GM19035 (cell line): ENCODE data around the gene SETMAR.

Source experiments
- ATAC-seq: cut with Tn5 transposase; IDR thresholded peaks from one replicate; pipeline ENCODE4 v1.9.1; 2021; ENCODE audit not compliant: unreplicated experiment

The SETMAR gene

DNA sequence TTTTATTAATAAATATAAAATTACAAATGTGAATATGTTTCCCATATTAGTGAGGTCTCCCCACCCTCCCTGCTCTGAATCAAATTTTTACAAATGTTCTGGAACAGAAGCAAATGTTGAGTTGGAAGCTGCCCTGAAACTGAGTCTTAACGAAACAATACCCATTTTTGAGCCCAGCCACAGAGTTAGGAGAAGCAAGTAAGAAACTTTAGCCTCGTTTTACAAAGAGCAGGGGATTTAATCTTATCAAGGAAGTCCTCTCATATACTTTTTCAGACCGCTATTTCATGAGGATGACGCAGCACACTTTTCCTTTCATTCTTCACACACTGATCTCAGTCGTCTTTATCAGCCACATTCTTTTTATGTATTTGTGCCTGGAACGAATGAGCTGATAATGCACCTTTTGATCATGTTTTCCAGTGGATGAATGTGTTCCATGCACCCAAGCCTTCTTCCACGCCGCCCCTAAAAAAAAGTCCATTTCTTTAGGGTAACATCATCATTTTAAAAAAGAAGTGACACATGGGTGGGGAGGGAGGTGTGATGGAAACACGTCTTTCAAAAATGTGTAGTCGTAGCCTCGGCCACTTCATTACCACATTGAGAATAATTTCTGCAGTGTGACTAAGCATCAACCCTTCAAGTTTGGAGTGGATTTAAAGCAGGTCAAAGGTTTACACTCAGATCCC, 48.1 kb downstream of the SETMAR start:
- peak; percentile 34 for ATAC-seq

- no peak for ATAC-seq
Measured at GRCh38 chr3:4351872-4352271, 48.7 kb downstream of the SETMAR start.

DNA sequence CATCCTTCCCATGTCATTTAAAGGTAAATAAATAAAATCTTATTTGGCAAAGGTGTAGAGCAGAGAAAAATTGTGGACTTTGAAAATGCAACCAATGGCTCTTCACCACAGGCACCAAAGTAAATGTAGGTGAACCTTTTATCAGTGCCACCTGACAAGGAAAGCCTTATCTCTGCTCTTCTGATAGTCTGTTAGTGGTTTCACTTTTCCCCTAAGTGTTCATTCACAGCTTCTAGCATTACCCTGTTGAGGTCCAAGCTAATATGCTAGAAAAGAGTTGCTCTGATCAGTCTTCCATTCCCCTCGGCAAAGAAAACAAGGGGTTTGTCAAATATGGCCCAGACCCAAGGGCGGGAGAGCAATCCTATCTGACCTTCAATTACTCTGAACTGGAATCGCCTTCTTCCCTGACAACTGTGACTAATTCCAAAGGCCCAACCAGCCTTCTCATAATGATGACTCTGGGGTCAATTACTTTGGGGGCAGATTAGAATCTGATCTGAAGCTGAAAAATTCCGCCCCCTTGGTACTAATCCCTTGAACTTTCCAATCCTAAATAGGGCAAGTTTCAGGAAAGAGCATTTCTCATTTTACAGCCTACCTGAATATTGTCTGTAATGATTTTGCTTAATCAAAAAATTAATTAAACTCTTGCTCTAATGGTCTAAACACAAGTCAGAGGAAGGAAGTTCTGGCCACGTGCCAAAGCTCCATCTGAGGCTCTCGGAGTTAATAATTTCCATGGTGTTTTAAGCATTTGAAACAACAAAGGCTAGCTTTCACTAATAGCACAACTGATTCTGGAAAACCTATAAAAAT, 52.4 kb downstream of the SETMAR start:
- no peak for ATAC-seq

- ATAC-seq, result no peak
Measured at GRCh38 chr3:4356220-4356540, 53.0 kb downstream of the SETMAR start.

- no peak for ATAC-seq
Measured at GRCh38 chr3:4356546-4357410, 53.6 kb downstream of the SETMAR start.

- no peak for ATAC-seq
Measured at GRCh38 chr3:4358273-4358672, 55.1 kb downstream of the SETMAR start.

DNA sequence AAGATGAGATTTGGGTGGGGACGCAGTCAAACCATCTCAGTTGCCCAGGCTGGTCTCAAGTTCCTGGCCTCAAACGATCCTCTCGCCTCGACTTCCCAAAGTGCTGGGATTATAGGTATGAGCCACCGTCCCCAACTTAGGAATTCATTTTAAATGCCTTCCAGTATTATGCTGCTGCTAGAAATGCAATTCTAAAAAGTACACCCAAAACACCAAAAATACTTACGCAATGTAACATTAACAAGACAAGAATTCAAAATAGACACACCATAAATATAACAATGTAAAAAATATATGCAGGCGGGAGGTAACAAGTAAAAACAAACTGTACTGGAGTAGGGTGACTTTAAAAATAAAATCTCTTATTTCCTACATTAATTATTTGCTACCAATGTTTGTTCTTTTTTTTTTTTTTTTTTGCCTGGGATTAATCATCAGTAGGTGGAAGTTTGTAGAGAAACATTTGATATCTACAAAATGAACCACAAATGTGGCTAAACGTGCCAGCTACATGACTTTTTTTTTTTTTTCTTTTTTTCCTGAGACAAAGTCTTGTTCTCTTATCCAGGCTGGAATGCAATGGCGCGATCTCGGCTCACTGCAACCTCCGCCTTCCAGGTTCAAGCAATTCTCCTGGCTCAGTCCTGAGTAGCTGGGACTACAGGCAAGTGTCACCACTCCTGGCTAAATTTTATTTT, 56.8 kb downstream of the SETMAR start:
- no peak for ATAC-seq

DNA sequence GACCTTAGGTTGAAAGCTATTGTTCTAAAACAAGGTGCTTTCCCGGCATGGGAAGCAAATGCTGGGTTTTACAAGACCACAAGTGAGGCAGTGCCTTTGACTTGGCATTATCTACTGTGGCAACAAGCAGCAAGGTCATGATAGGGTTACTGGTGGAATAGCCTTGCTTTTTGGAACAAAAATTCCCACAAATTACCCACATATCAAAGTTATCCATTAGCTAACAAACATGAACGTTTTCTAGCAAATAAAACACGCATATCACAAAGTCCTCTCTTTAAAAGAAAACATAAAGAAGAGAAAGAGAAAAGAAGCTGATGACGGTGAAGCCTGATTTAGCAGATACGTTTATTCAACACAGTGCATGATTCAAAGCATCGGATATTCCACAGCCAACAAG, 57.6 kb downstream of the SETMAR start:
- no peak for ATAC-seq

DNA sequence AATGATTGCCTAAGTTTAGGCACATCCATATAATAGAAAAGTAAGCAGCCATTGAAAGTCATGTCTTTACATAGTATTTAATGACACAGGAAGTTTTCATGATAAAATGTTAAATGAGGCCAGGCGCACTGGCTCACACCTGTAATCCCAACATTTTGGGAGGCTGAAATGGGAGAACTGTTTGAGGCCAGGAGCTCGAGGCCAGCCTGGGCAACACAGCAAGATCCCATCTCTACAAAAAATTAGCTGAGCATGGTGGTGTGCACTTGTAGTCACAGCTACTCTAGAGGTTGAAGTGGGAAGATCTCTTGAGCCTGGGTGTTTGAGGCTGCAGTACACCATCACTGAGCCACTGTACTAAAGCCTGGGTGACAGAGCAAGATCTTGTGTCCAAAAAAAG, 59.4 kb downstream of the SETMAR start:
- no peak for ATAC-seq
